Ramos (cell line): Measurements from ENCODE around the gene MLKL.

ENCODE experiments used
- in situ Hi-C: fragments of 300-500 bp; cut with MboI; formaldehyde crosslinking; loops from one replicate; pipeline ENCODE4 v1.14.3; 2022; ENCODE audit warnings: low sequenced_read_pairs; ENCODE audit not compliant: unreplicated experiment

The MLKL gene

DNA sequence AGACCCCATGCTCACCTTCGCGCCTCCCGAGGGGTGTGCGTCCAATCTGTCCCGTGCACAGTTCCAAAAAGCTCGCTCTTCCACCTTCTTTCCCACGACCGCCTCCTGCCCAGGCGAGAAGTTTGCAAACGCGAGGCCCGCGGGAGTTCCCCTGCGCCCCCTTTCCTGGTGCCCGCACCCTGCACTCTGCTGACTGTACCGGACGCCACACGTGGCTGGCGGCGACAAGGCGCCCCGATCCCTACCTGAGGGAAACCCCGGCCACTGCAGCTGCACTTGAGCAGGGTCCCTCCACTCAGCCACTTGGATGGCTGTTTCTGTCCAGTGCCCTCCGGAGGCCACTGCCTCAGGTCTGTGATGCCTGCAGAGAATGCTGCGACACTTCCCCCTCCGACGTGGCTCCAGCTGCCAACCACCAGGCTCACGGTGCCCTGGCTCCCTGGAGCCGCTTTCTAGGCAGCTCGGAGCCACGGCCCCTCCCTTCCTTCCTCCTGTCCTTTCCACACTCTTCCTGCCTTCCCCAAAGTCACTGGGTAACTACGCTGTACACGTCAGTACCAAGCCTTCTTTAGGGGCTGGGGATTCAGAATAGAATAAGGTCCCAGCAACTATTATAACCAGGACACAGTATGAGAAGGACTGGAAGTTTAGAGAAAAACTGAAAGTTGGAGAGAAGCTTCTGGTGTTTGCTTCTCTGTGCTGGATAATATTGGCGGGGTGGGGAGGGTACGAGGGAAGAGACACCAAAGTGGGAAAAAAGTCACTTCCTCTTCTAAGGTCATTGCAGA lies at the start of gene MLKL:
MLKL (minus strand) TSS at position 425 of the 788 bp plus-strand sequence. CDS start 5,105 bp downstream, outside the sequence.
- in situ Hi-C loops: no loop called here

DNA sequence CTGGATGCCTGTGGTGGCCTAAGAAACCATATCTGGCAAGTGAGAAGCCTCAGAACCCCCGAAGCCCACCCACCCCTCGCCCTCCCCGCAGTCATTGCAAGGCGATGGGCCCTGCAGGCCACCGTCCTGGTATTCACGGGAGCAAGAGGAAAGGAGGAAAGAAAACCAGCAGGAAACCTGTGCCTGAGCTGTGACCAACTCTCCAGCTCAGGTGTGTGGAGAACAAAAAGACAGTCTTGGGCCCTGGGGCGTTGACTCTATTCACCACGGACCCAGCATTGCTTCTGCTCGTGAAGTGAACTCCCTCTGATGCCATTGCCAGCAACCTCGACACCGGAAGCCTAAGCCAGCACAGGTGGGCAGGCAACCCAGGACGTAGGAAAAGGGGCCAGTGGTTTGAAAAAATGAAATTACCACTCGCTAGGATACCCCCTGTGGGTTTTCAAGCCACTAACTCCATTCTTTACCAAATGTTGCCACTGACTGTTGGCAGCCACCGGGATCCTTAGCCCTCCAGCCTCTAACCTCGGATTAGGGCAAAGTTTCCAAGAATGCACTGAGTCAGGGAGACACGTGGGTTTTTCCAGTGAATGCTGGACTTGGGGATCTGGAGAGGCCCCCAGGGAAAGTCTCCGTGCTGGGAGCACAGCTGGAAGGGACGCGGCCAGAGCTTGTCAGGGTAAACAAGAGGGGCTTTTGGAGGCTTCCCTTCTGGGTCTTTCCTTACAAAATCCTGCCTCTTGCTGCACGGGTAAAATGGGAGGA lies 48.8 kb upstream of the MLKL start:
- in situ Hi-C loops: no loop called here

DNA sequence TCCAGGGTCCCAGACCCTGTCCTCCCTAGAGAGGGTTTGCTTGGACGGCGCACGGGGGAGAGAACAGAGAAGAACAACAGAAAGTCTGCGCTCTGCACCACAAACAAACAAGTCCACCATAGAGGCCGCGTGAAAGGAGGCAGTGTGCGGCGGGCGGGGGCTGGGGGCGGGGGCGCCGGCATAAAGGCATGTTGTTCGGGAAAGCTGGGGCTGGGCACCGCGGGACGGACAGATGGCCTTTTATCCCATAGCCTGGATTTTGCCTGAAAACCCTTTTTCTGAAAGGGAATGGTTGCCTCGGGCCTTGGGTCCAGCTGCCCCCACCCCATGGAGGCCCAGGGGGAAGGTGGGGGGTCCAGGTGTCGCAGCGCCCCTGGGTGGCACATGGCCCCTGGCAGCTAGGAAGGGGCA lies 48.0 kb upstream of the MLKL start:
- in situ Hi-C loops: no loop called here

DNA sequence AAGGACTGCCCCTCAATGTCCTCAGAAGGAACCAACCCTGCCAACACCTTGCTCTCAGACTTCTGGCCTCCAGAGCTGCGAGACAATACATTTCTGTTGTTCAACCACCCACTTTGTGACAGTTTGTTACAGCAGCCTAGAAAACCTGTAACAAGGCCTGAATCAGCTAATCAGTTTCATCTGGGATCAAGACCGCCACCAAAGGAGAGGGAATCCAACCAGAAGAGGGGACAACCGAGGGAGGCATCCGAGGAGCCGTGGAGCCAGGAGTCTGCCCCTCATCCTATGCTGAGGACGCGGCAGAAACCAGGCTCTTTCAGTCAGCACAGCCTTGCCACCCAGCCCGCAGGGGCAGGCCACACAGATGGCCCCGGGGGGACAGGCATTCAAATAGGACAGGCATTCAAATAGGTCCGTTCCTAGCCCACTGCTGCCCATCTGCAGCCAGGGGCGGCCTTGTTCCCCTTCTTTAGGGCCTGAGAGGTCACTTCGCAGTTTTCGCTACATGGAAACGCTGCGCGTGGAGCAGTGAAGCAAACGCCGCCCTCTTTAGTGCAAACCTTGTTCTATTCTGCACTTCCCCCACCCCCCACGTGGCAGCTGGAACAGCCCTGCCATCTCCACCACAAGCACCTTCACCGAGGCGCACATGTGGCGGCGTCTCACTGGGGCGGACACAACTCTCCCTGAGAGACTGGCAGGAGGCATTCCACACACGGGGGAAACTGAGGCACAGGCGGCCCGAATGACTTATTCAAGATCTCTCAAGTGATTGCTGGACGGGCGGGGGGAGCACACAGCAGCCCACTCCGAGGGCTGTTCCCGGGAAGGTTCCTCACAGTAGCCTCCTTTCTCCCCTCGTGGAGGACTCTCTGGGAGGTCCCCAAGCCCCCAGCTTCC lies 47.3 kb upstream of the MLKL start:
- in situ Hi-C loops: no loop called here

DNA sequence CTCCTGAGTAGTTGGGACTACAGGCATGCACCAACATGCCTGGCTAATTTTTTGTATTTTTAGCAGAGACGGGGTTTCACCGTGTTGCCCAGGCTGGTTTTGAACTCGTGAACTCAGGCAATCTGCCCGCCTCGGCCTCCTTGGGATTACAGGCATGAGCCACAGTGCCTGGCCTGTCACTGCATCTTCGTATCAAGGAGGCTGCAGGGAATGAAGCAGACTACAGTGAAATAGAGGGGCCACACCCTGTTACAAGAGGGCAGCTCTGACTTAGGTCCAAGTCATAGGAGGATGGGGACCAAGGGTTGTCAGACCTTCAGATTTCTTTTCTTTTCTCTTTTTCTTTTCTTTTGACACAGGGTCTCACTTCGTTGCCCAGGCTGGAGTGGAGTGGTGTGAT lies 45.3 kb upstream of the MLKL start:
- in situ Hi-C loops: no loop called here

DNA sequence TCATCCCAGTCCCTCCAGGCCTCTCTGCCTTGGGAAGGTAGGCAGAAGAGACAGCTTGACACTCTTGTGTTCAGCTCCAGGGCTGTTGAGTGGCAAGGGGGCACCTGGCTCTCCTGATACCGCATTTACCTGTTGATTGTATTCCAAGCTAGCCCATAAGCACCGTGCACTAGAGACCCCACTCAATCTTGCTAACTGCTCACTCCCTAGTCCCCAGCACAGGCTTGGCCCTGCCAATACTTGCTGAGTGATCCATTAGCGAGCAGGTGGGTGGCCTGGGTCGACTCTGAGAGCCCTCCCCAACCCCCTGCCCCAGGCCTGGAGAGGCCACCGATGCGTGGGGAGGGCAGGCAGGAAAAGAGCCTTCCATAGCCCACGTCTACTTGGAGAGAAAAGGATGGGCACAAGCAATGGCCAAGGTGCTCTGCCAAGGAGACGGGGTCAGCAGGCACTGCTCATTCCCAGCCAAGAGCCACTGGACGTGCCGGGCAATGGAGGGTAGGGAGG lies 44.5 kb upstream of the MLKL start:
- in situ Hi-C loops: no loop called here

DNA sequence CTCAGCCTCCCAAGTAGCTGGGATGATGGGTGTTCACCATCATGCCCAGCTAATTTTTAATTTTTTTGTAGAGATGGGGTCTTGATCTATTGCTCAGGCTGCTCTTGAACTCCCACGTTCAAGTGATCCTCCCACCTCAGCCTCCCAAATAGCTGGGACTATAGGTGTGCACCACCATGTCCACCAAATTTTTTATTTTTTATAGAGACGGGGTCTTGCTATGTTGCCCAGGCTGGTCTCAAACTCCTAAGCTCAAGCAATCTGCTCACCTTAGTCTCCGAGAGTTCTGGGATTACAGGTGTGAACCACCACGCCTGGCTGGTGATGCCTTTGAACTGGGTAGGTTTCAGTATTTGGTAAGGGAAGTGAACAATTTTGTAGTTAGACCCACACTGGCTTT lies 43.9 kb upstream of the MLKL start:
- in situ Hi-C loops: no loop called here

DNA sequence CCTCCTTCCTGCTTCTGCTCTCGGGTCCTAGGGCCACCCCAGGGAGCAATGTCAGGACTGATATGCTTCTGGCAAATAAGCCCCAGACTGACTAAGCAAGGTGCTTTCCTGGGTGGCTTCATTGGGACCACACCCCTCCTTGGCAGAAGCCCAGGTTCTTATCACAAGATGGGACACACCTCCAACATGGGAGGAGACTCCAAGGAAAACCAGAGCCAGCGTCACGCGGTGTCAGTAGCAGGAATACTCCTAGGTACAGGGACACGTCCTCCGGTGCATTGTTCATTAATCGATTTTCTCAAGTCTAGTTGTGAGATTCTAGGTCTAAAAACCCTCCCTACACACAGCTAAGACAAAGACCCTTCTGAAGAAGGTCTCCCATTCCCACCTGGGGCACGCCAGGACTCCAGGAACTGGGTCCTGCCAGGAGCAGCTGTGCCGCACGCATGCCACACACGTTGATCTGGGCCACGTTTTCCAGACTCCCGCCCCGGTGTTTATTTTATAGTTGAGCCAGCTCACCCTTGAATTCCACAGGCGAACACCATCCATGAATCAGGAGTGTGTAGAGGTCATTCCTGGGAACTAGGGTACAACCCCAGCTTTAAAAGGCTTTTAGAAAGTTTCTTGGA lies 43.1 kb upstream of the MLKL start:
- in situ Hi-C loops: no loop called here

DNA sequence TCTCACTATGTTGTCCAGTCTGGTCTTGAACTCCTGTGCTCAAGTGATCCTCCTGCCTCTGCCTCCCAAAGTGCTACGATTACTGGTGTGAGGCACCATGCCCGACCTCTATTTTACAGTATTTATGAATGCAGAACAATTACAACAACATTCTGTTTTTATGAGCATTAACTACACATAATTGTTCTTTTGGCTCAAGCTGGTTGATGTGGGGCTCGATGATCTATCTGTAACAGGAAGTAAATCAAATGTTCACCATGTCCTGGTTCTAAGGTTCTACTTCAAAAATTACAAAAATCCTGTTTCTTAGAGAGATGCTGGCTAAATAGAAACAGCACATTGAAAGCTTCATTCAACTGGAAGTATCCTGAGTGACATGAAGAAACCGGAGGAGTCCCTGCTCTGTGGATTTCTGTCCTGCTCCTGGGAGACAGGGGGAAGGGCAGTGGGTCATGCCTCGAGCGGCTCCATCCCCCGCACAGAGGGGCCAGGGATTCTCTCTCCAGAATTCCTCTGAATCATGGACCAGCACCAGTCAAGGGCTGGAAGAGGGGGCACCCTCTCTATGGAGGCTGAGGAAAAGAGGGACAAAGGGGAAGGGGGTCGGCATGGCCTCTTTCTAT lies 42.5 kb upstream of the MLKL start:
- in situ Hi-C loops: no loop called here

DNA sequence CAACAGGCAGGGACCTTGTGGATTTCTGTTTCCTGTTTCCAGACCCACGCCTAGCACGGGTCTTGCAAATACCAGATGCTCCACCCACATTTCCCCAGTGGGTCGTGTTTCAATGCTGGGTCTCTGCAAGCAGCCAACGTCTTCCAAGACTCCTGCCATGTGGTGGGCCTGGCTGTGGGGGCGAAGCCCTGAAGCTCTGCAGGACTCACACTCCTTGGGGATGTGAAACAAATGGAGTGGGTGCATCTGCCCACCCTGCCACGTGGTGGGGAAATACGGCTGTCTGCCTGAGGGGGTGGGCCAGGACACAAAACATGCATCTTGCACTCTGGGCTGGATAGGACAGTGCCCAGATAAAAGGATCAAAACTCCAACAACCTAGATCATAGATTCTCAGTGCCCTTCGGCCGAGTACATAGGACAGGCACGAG lies 41.4 kb upstream of the MLKL start:
- in situ Hi-C loops: no loop called here

DNA sequence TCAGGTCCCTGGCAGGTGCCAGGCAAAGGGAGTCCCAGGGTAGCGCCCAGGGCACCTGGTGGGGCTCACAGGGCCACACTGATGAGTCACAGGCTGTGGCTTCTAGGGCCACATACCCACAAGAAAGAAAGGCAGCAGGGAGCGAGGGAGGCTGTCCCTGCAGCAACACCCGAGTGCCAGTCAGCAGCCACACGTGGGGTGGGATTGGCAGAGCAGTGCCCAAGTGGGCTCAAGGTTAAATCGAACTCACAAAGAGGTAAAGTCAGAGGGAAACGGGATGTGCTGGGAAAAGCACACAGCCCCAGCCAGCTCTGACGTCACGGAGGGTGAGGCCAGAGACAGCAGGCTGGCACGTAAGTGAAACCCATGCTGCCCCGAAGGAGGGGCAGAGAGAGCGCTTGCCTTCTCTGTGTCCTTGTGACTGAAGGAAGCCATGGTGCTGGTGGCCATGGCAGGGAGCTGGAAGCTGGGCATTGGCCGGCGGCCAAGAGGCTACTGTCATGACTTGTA lies 40.2 kb upstream of the MLKL start:
- in situ Hi-C loops: no loop called here

DNA sequence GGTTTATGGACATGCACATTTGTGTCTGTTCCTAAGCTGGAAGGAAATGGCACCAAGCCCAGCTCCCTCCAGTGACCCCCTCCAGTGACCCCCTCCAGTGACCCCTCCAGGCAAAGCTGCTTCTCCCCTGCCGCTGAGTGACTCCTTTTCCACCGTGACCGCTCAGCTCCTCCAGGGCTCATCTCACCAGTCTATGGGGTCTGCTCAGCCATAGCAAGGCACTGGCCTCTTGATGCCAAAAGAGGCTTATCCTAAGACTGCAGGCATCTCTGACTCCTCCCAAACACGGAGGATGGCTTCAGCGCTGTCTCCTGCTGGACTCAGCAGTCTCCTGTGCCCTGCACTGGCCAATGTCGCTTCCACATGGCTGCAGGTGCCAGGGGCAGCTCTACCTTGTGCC lies 38.6 kb upstream of the MLKL start:
- in situ Hi-C loops: no loop called here

DNA sequence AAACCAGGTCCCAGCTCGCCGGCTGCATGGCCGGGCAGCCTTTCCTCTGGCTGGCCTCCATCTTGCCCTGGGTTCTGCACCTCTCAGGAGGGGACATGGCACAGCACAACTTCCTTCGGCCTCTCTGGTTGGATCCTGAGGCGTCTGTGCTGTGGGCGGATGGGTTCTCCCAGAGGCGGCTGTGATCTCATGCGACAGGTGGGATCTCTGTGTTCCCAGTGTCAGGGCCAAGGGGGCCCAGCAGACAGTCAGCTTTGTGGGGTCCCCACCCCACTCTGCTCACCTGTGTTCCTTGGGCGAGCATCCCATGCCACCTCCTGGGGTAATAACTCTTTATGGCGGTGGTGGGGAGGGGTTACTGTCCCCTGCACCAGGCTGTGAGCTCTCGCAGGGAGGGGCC lies 38.2 kb upstream of the MLKL start:
- in situ Hi-C loops: no loop called here

DNA sequence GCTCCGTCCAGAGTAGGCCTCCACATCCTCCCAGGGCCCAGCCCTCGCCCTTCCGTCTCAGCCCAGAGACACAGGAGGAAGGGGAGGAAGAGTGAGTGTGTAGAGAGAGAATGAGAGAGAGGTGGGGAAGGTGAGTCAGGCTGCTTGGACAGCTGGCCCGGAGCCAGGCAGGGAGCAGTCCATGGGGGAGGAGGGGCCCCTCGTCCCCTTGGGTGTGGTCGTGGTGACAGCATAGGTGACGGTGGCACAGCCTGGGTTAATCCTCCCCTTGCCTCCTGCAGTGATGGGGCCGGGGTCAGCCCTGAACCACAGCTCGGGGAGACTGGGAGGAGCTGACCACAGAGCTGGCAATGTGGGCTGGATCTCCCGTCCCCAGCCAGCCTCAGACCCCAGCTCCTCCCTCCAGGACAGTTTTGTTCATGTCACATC lies 37.5 kb upstream of the MLKL start:
- in situ Hi-C loops: no loop called here

DNA sequence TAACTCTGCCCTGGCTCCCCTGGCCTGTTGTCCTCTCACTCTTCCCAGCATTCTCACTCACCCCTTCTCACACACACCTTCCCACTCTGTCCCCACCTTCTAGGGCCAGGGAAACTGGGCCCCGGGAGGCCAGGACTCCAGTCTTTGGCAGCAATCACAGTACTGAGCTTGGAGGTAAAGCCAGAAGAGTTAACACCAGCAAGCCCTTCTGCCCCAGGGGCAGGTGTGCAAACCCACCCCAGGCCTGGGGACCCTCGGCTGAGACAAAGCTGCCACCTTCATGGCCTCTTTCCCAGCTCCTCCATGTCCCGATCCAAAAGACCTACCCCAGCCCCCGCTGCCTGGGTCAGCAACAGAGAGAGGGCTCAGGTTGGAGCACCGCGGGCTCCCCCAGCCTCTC lies 36.9 kb upstream of the MLKL start:
- in situ Hi-C loops: no loop called here

DNA sequence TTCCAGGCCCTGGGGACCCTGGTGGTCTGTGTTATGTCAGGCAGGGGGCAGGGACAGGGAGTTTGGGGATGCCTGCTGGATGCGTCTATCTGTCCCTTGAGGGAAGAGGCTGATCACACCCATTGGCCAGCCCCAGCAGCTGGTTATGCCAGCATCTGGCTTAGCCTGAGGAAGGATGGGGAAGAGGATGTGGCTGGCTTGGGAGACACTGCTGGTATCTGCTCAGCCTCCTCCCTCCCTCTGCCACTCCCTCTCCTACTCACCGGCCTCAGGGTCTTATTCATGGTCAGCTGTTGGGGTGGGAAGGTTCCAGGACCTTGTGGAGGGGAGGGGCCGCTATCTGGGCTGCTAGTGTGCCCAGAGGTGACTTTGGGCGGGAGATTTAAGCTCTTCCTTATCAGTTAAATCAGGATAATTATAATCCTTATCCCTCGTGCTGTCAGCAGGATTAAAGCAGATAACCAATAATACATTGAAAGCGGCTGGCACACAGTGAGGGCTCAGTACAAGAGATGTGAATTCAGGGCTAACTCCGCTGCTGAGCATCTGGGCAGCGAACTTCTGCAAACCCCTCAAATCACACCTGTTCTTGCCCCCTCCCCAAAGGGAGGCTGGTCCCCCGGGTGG lies 36.0 kb upstream of the MLKL start:
- in situ Hi-C loops: no loop called here

DNA sequence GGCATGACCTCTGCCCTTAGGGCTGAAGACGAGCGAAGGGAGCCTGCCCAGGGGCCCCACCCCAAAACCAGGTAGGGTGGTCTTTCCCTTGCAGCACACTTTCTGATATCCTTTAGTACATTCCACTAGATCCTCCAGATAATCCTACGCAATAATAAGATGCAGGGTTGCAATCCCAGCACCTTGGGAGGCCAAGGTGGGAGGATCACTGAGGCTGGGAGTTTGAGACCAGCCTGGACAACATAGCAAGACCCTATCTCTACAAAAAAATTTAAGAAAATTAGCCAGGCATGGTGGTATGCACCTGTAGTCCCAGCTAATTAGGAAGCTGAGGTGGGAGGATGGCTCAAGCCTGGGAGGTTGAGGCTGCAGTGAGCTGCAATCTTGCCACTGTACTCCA lies 34.9 kb upstream of the MLKL start:
- in situ Hi-C loops: no loop called here

DNA sequence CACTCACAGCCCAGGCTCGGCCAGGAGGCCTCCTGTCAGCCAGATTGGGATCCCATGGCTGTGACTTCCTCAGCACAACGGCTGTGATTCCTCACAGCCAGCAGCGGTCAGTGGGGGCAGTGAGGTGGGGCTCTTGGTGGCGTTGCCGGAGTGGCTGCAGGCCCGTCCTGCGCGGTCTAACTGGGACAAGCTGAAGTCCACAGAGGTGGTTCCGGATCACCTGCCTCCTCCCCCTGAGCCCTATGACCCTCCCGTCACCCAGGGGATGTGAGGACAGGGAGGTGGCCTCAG lies 34.4 kb upstream of the MLKL start:
- in situ Hi-C loops: no loop called here
